Measurements from ENCODE around the gene UPB1.

DNA sequence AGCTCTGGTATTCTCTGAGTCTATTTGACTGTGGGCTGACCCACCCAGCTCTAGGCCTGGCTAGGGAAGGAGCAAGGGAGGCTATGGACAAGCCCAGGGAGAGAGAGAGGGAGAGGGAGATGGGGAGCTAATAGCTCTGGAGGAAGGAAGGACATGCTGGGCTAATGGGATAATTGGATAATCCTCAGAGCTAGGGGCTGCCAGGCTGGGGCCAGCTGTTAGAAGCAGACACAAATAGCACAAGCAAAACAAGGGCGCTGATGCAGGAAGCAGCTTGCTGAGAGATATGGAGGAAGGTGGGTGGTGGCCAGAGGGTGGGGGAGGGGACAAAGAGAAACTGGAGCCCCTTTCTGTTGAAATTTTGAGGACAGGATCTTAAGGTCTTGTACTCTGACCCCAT, 44.5 kb upstream of the UPB1 start:
- TF ChIP-seq ZBTB33 (IDR thresholded peaks at IDR 0.05) (no peak), CTCF (IDR thresholded peaks at IDR 0.05; ENCODE audit: low read depth, low read length, missing input control) (no peak), MAX (IDR thresholded peaks at IDR 0.05) (no peak), HNF4G (IDR thresholded peaks at IDR 0.05) (no peak), TAF1 (conservative IDR thresholded peaks at IDR 0.05) (no peak), YY1 (IDR thresholded peaks at IDR 0.05) (no peak), EGR1 (IDR thresholded peaks at IDR 0.05; ENCODE audit: low read depth in 2 of 2) (no peak), JUND (IDR thresholded peaks at IDR 0.05) (no peak), FOXA1 (IDR thresholded peaks at IDR 0.05) (no peak), RAD21 (IDR thresholded peaks at IDR 0.05) (no peak)
- TF ChIP-seq, protein P1, sequence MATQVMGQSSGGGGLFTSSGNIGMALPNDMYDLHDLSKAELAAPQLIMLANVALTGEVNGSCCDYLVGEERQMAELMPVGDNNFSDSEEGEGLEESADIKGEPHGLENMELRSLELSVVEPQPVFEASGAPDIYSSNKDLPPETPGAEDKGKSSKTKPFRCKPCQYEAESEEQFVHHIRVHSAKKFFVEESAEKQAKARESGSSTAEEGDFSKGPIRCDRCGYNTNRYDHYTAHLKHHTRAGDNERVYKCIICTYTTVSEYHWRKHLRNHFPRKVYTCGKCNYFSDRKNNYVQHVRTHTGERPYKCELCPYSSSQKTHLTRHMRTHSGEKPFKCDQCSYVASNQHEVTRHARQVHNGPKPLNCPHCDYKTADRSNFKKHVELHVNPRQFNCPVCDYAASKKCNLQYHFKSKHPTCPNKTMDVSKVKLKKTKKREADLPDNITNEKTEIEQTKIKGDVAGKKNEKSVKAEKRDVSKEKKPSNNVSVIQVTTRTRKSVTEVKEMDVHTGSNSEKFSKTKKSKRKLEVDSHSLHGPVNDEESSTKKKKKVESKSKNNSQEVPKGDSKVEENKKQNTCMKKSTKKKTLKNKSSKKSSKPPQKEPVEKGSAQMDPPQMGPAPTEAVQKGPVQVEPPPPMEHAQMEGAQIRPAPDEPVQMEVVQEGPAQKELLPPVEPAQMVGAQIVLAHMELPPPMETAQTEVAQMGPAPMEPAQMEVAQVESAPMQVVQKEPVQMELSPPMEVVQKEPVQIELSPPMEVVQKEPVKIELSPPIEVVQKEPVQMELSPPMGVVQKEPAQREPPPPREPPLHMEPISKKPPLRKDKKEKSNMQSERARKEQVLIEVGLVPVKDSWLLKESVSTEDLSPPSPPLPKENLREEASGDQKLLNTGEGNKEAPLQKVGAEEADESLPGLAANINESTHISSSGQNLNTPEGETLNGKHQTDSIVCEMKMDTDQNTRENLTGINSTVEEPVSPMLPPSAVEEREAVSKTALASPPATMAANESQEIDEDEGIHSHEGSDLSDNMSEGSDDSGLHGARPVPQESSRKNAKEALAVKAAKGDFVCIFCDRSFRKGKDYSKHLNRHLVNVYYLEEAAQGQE (IDR thresholded peaks at IDR 0.05): no peak

Measured in liver (tissue), 3 donors.